Memory B cell (primary cell): ENCODE measurements around the gene SRGAP1.

Experiments used
- ATAC-seq: fragments of 150-1000 bp; cut with Tn5 transposase; 2 replicates; pipeline ENCODE4 v1.10.0; 2021; ENCODE audit warnings: low read depth, mild to moderate bottlenecking, moderate library complexity
- DNase-seq, 2 donors: peaks; one replicate each; pipeline ENCODE4 v3.0.0; 2022; ENCODE audit warnings: low spot score in 2 of 2
- H3K27ac Mint-ChIP-seq: one replicate; pipeline ENCODE4 v1.8.0; 2022; ENCODE audit warnings: mild to moderate bottlenecking, moderate library complexity, mixed read lengths
- H3K27me3 Mint-ChIP-seq: one replicate; pipeline ENCODE4 v1.8.0; 2022; ENCODE audit warnings: mixed read lengths
- H3K36me3 Mint-ChIP-seq: one replicate; pipeline ENCODE4 v1.8.0; 2022; ENCODE audit warnings: mild to moderate bottlenecking, mixed read lengths
- H3K4me1 Mint-ChIP-seq: one replicate; pipeline ENCODE4 v1.8.0; 2022; ENCODE audit warnings: mixed read lengths
- H3K4me3 Mint-ChIP-seq: one replicate; pipeline ENCODE4 v1.8.0; 2022; ENCODE audit warnings: mild to moderate bottlenecking, moderate library complexity, mixed read lengths
- H3K9me3 Mint-ChIP-seq: one replicate; pipeline ENCODE4 v1.8.0; 2022; ENCODE audit warnings: mixed read lengths

SRGAP1 gene

DNA sequence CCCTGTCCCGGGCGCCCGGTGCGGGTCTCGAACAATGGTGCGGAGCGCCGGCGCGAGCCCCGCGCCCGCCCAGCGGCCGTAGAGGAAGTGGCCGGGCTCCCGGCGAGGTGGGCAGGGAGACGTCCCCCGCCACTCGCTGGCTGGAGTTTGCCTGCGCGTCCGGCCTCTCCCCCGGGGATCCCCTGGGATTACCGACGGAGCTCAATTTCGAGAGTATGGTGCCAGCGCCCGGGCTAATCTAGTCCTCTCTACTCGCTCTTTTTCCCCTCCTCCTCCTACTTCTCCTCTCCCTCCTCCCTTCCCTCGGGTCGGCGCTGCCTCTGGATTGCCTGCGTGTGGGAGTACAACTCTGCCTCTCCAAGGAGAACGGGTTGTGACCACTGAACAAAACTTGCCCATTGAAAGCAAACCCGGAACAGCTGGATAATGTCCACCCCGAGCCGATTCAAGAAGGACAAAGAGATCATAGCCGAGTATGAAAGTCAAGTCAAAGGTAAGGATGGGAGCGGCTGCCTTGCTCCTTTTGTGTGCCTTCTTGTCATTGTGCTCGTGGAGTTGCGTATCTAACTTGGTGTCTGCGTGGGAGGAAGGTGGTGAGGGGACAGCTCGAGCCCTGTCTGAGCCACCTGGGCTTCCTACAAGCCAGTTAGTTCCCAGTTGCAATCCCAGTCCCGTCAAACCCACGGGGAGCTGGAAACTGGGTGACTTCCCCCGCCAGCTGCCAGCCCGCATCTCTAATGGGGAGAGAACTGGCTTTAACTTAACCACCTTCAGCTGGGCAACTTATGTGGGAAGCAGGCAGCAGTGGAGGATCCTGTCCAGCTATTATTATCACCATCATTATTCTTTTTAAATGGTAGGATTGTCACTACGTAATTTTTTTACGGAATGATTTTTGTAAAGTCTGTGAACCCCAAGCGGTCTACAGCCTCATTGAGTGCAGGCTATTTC lies at the start of gene SRGAP1:
SRGAP1 (plus strand) TSS at position 310 of the 951 bp plus-strand sequence; CDS start at position 427, 117 bp downstream.
- no peaks in the 10 kb centered on the region for H3K36me3 Mint-ChIP-seq
- H3K9me3 Mint-ChIP-seq: no peaks in the 10 kb centered on the region
- H3K27me3 Mint-ChIP-seq: peaks cover 4% of the 10 kb centered on the region
- peak within 1 kb of the TSS; percentile 95 for H3K4me3 Mint-ChIP-seq
- ATAC-seq (no peak), DNase-seq (peak in 1 of 2 donors; percentile 18)
- H3K27ac Mint-ChIP-seq: no peak within 1 kb of the TSS
- peaks cover 7% of the 10 kb centered on the region for H3K4me1 Mint-ChIP-seq

DNA sequence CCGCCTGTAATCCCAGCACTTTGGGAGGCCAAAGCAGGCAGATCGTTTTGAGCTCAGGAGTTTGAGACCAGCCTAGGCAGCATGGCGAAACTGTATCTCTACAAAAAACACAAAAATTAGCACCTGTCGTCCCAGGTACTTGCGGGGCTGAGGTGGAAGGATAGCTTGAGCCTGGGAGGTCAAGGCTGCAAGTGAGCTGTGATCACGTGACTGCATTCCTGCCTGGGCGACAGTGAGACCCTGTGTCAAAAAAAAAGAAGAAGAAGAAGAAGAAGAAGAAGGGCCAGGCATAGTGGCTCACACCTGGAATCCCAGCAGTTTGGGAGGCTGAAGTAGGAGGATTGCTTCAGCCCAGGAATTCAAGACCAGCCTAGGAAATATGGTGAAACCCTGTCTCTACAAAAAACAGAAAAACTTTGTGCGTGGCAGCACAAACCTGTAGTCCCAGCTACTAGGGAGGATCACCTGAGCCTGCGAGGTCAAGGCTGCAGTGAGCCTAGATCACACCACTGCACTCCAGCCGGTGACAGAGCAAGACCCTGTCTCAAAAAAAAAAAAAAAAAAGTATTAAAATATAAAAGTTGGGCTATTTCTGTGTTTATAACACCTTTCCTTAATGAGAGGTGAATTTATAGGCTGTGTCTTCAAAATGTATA lies 49.3 kb upstream of the SRGAP1 start:
- Mint-ChIP-seq H3K9me3 (no peaks in the 10 kb centered on the region), H3K36me3 (peaks cover 12% of the 10 kb centered on the region)

DNA sequence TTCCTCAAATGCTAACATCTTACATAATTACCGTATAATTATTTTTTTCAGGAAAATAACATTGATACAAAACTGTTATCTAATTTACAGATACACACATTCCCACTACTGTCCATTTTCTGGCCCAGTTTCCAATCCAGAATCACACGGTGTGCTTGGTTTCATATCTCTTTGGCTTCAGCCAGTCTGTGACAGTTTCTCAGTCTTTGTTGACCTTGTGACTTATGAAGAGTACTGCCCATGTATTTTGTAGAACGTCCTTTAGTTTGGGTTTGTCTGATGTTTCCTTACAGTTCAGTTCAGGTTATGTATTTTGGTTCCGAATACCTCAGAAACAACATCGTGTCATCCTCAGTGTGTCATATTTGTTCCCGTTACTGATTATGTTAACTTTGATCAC lies 48.6 kb upstream of the SRGAP1 start:
- Mint-ChIP-seq H3K27ac (no peak overlapping the region), H3K36me3 (peaks cover 7% of the 10 kb centered on the region), H3K27me3 (no peaks in the 10 kb centered on the region), H3K4me1 (no peaks in the 10 kb centered on the region), H3K4me3 (no peak overlapping the region), H3K9me3 (no peaks in the 10 kb centered on the region)
- ATAC-seq (no peak), DNase-seq (no peak)

More for the DNA sequence above, 49.3 kb upstream of the SRGAP1 start:
- ATAC-seq (no peak), DNase-seq (no peak)
- Mint-ChIP-seq H3K27ac (peak overlapping the region; percentile 59), H3K4me1 (no peaks in the 10 kb centered on the region), H3K27me3 (no peaks in the 10 kb centered on the region), H3K4me3 (no peak overlapping the region)

DNA sequence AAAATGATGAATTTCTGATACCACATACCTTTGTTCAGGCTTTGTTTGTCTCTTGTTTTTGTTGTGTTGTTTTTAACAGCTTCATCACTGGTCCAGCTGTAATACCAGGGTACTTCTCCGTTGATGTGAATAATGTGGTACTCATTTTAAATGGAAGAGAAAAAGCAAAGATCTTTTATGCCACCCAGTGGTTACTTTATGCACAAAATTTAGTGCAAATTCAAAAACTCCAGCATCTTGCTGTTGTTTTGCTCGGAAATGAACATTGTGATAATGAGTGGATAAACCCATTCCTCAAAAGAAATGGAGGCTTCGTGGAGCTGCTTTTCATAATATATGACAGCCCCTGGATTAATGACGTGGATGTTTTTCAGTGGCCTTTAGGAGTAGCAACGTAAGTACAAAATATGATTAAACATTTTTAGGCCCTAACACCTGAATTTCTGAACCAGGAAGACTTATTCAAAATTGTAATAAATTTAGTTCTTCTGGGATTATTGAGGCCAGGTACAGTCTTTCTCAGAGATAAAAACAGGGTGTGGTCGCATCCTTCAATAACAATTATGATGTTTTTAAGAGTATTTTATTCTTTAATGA lies 42.4 kb upstream of the SRGAP1 start:
- DNase-seq (no peak), ATAC-seq (no peak)
- Mint-ChIP-seq H3K36me3 (peaks cover 8% of the 10 kb centered on the region), H3K27me3 (no peaks in the 10 kb centered on the region), H3K4me1 (peaks cover 4% of the 10 kb centered on the region), H3K9me3 (no peaks in the 10 kb centered on the region), H3K27ac (no peak overlapping the region), H3K4me3 (no peak overlapping the region)

DNA sequence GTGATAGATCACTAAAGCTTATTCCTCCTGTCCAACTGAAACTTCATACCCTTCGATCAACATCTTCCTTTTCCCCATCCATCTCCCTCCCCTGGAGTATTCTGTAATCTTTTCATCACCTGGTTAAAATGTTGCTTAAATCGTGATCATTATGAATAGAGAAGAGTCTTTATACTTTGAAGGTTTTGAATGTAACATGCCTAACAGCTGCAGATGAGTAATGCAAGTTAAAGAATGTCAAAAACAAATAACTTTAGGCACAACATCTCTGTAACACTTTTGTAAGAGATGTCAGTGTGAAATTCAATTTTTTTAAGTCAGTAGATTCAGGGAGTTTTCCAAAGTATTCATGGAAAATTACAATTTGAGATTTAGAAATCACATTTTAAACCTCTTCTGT lies 39.8 kb upstream of the SRGAP1 start:
- peaks cover 13% of the 10 kb centered on the region for H3K36me3 Mint-ChIP-seq

DNA sequence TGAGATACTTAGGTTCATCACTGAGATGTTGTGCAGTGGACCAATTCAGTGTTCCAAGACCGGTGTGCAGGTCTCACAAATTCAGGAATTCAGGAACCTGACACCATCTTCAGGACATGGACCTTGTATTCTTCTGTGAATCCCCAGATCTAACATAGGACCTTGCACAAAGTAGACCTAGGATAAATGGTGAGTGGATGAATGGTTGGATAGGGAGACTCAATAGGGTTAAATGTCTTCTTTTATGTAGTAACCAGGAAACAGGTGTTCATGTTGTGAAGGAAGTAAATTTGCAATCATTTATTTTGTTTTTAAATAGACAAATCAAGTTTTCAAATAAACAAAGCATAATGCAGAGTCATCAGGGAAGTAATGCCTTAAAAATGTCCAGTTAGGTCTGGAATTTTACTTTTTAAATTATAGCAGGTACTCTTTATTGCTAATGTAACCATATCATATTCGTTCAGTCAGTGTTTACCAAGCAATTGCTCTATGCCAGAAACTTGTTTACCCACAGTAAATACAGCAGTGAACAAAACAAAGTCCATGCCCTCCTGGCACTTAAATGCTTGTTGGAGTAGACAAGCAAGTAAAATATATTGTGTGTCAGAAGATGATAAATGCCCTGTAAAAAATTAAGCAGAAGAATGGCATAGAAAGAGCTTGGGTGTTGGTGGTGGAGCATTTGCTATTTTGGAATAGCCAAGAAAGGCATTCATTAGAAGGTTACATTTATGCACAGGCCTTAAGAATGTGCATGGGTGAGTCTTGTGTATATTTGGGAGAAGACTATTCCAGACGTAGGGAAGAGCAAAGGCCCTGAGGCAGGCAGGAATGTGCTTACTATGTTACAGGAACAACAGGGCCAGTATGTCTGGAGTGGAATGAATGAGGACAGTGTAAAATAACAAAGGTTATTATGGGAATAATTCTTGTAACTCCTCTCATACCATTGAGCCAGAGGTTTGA lies 38.5 kb upstream of the SRGAP1 start:
- peaks cover 13% of the 10 kb centered on the region for H3K36me3 Mint-ChIP-seq
- no peaks in the 10 kb centered on the region for H3K9me3 Mint-ChIP-seq
- no peak overlapping the region for H3K27ac Mint-ChIP-seq
- H3K4me3 Mint-ChIP-seq: no peak overlapping the region
- no peak for ATAC-seq
- no peaks in the 10 kb centered on the region for H3K27me3 Mint-ChIP-seq
- H3K4me1 Mint-ChIP-seq: peaks cover 4% of the 10 kb centered on the region
- no peak for DNase-seq

More for the DNA sequence above, 39.8 kb upstream of the SRGAP1 start:
- Mint-ChIP-seq H3K9me3 (no peaks in the 10 kb centered on the region), H3K4me3 (no peak overlapping the region), H3K27me3 (no peaks in the 10 kb centered on the region), H3K27ac (no peak overlapping the region), H3K4me1 (peaks cover 4% of the 10 kb centered on the region)
- no peak for DNase-seq
- ATAC-seq: no peak

DNA sequence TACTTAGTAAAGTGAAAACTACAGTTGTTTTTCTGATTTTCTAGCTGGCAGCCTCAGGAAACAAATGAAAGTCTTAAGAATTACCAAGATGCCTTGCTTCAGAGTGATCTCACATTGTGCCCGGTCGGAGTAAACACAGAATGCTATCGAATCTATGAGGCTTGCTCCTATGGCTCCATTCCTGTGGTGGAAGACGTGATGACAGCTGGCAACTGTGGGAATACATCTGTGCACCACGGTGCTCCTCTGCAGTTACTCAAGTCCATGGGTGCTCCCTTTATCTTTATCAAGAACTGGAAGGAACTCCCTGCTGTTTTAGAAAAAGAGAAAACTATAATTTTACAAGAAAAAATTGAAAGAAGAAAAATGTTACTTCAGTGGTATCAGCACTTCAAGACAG lies 35.9 kb upstream of the SRGAP1 start:
- H3K4me1 Mint-ChIP-seq: peaks cover 8% of the 10 kb centered on the region
- H3K36me3 Mint-ChIP-seq: peaks cover 11% of the 10 kb centered on the region
- H3K9me3 Mint-ChIP-seq: peaks cover 1% of the 10 kb centered on the region
- H3K27ac Mint-ChIP-seq: no peak overlapping the region
- H3K4me3 Mint-ChIP-seq: no peak overlapping the region
- DNase-seq (no peak), ATAC-seq (no peak)
- H3K27me3 Mint-ChIP-seq: no peaks in the 10 kb centered on the region

DNA sequence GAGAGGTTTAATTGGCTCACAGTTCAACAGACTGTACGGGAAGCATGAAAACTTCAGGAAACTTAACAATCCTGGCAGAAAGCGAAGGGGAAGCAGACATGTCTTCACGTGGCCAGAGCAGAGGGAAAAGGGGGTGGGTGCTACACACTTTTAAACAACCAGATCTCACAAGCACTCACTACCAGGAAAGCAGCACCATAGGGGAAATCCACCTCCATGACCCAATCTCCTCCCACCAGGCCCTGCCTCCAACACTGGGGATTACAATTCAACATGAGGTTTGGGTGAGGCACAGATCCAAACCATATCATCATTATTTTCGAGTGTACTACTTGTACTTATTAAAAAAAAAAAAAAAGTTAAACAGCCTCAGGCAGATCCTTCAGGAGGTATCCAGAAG lies 34.9 kb upstream of the SRGAP1 start:
- Mint-ChIP-seq H3K9me3 (peaks cover 1% of the 10 kb centered on the region), H3K36me3 (peaks cover 11% of the 10 kb centered on the region), H3K27ac (no peak overlapping the region), H3K4me3 (no peak overlapping the region), H3K4me1 (peaks cover 8% of the 10 kb centered on the region), H3K27me3 (no peaks in the 10 kb centered on the region)
- DNase-seq (no peak), ATAC-seq (no peak)

DNA sequence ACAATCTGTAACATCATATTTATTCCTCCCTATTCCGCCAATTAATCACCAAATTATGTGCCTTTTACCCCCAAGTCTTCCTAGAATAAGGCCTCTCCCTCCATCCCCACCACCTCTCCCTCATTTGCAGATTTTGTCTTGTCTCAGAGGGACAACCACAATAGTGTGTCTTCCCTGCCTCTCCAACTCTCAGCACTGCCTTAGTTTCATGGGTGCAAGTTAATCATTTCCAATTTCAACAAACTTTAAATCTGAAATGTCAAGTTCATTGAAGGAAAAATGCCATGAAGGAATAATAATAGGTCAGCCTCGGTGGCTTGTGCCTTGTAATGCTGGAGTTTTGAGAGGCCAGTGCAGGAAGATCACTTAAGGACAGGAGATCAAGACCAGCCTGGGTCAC lies 33.2 kb upstream of the SRGAP1 start:
- ATAC-seq (no peak), DNase-seq (no peak)
- peaks cover 1% of the 10 kb centered on the region for H3K9me3 Mint-ChIP-seq
- H3K4me1 Mint-ChIP-seq: peaks cover 6% of the 10 kb centered on the region
- H3K27ac Mint-ChIP-seq: no peak overlapping the region
- H3K36me3 Mint-ChIP-seq: peaks cover 5% of the 10 kb centered on the region
- H3K27me3 Mint-ChIP-seq: no peaks in the 10 kb centered on the region
- no peak overlapping the region for H3K4me3 Mint-ChIP-seq

DNA sequence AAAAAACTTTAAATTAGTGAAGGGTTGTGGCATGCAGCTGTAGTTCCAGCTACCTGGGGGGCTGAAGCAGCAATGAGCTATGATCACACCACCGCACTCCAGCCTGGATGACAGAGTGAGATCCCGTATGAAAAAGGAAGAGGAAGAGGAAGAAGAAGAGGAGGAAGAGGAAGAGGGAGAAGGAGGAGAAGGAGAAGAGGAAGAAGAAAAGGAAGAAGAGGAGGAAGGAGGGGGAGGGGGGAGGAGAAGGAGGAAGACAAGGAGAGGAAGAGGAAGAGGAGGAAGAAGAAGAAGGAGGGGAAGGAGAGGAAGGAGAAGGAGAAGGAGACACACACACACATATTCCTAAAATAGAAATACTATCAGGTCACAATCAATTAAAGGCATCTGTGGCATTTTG lies 32.7 kb upstream of the SRGAP1 start:
- DNase-seq (no peak), ATAC-seq (no peak)
- no peaks in the 10 kb centered on the region for H3K27me3 Mint-ChIP-seq
- no peak overlapping the region for H3K27ac Mint-ChIP-seq
- peaks cover 1% of the 10 kb centered on the region for H3K9me3 Mint-ChIP-seq
- no peak overlapping the region for H3K4me3 Mint-ChIP-seq
- H3K4me1 Mint-ChIP-seq: peaks cover 6% of the 10 kb centered on the region
- H3K36me3 Mint-ChIP-seq: peaks cover 5% of the 10 kb centered on the region

DNA sequence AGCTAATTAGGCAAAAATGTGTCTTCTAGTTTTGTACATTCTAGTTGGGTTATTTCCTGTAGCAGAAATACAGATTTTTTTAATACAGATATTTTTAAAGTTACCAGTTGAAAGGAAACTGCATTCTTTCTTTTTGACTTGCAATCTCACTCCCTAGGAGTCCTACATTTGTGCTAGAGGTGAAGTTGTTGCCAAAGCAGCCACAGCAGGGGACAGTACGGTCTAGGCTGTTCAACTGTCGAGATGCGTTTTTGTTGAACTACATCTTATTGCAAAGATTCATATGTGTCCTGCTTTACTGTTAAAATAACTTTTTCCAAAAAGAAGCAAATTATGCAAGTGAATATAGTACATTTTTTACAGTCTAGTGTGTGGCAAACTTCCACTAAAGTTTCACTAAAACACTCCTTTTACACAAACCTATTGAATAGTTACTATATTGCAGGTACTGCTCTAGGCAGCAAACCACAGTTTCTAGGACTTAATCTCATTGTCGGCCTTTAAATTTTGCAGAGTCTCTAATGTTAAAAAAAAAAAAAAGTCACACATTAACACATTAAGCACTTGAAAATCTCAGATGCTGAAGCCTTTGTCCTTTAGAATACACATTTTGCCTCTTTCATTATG lies 30.2 kb upstream of the SRGAP1 start:
- peak overlapping the region; percentile 31 for H3K27ac Mint-ChIP-seq
- peaks cover 2% of the 10 kb centered on the region for H3K27me3 Mint-ChIP-seq
- no peak for DNase-seq
- H3K36me3 Mint-ChIP-seq: peaks cover 3% of the 10 kb centered on the region
- H3K4me1 Mint-ChIP-seq: peaks cover 6% of the 10 kb centered on the region
- H3K9me3 Mint-ChIP-seq: peaks cover 6% of the 10 kb centered on the region
- peak; percentile 28 for ATAC-seq
- no peak overlapping the region for H3K4me3 Mint-ChIP-seq

DNA sequence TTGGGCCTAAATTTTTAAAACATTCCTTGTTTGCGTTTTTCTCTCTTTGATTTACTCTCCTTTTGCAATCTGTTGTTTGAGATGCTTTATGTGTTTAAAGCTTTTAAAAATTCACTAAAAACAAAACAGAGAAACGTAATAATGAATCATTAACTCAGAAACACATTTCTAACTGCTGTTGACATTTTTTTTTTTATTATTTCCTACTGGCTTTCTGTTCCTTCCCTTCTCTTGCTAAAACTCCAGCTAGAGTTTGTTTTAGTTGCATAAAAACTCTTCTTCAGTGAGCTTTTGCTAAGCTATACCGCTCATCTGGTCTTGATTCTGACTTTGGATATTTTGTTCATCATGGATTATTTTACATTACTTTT lies 29.0 kb upstream of the SRGAP1 start:
- Mint-ChIP-seq H3K4me1 (peaks cover 6% of the 10 kb centered on the region), H3K27me3 (peaks cover 4% of the 10 kb centered on the region), H3K9me3 (peaks cover 10% of the 10 kb centered on the region), H3K4me3 (no peak overlapping the region), H3K27ac (no peak overlapping the region), H3K36me3 (no peaks in the 10 kb centered on the region)
- DNase-seq (no peak), ATAC-seq (no peak)

DNA sequence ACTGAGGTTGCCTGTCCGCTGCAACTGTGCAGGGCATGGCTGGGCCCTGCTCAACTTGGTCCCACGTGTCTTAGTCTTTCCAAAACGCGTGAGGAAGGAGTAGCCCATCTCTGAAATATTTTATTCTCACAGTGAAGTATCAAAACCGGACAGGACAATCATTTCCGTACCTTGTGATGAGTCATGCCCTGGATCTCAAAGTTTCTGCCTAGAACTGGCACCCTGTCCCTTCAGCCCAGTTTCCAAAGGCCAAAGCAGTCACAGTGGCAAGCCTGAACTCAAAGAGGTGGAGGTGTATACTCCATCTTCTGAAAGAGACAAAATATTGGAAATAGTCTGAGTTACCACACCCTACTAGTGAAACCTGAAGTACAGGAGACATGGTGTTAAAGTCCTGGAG lies 28.5 kb upstream of the SRGAP1 start:
- H3K27ac Mint-ChIP-seq: no peak overlapping the region
- peaks cover 4% of the 10 kb centered on the region for H3K27me3 Mint-ChIP-seq

More for the DNA sequence above, 28.5 kb upstream of the SRGAP1 start:
- ATAC-seq (no peak), DNase-seq (no peak)
- H3K36me3 Mint-ChIP-seq: no peaks in the 10 kb centered on the region
- peaks cover 10% of the 10 kb centered on the region for H3K9me3 Mint-ChIP-seq
- peaks cover 6% of the 10 kb centered on the region for H3K4me1 Mint-ChIP-seq
- H3K4me3 Mint-ChIP-seq: no peak overlapping the region
